H1 (cell line): ENCODE measurements around the gene GABRB2. TPM values are rescaled to one million over a fixed set of nuclear protein-coding genes. Genes with fewer than 3 reads are reported as not detected.

Experiments used
- CTCF ChIA-PET: fragments of 300-600 bp; sonication (Branson Sonifier 250); formaldehyde crosslinking; loops from one replicate; lab custom pipeline; 2021; ENCODE audit not compliant: partially characterized antibody; lab: Charles Lee
- POLR2A ChIA-PET: fragments of 300-600 bp; sonication (Branson Sonifier 250); formaldehyde crosslinking; loops from one replicate; lab custom pipeline; 2021; ENCODE audit warnings: inconsistent platforms; ENCODE audit not compliant: partially characterized antibody; lab: Charles Lee
- DNase-seq, 2 experiments: peaks; one replicate each; pipeline versions ENCODE4 v3.0.0 to v3.0.0-alpha.2; 2010 to 2022; ENCODE audit warnings: low spot score in 2 of 2, low read depth in 1 of 2, mixed read lengths in 1 of 2
- FAIRE-seq: peaks from 2 replicates; lab custom pipeline; 2011; peaks lifted over from hg19 to GRCh38; lab: Jason Lieb, UNC
- H2AFZ ChIP-seq: 2 replicates; pipeline ENCODE4 v1.8.1; 2012; ENCODE audit warnings: low read length, inconsistent platforms
- H2AK5ac ChIP-seq: 2 replicates; pipeline ENCODE4 v1.6.1; 2013; ENCODE audit warnings: low read depth, low read length
- H2BK120ac ChIP-seq: replicated peaks from 2 replicates; pipeline ENCODE3; 2013; ENCODE audit warnings: low read depth, low read length, inconsistent platforms
- H2BK12ac ChIP-seq: 2 replicates; pipeline ENCODE4 v1.6.1; 2013; ENCODE audit warnings: low read depth, low read length
- H2BK15ac ChIP-seq: 2 replicates; pipeline ENCODE4 v1.6.1; 2013; ENCODE audit warnings: low read length
- H2BK20ac ChIP-seq: 2 replicates; pipeline ENCODE4 v1.6.1; 2013; ENCODE audit warnings: low read length
- H2BK5ac ChIP-seq: 2 replicates; pipeline ENCODE4 v1.6.1; 2013; ENCODE audit warnings: low read depth, low read length
- H3K14ac ChIP-seq: 2 replicates; pipeline ENCODE4 v1.6.1; 2013; ENCODE audit warnings: inconsistent platforms; ENCODE audit not compliant: insufficient read length
- H3K18ac ChIP-seq: 2 replicates; pipeline ENCODE4 v1.6.1; 2013; ENCODE audit warnings: low read length; ENCODE audit errors: extremely low read depth
- H3K23ac ChIP-seq: 2 replicates; pipeline ENCODE4 v1.6.1; 2013; ENCODE audit warnings: inconsistent platforms; ENCODE audit not compliant: insufficient read length
- H3K23me2 ChIP-seq: 2 replicates; pipeline ENCODE4 v1.6.1; 2013; ENCODE audit warnings: low read depth, low read length
- H3K27ac ChIP-seq: 2 replicates; pipeline ENCODE4 v1.6.1; 2011; ENCODE audit warnings: low read depth, low read length, inconsistent platforms
- H3K27me3 ChIP-seq, 4 experiments: replicated peaks in 1 of 4; 1 replicate in 1 of 4; 2 replicates in 3 of 4; pipeline versions ENCODE4 v1.6.1 to v1.8.1; 2011 to 2013; ENCODE audit warnings: low read length in 3 of 4, mild to moderate bottlenecking in 3 of 4, inconsistent platforms in 2 of 4, mixed read lengths in 2 of 4, moderate library complexity in 1 of 4; ENCODE audit not compliant: control insufficient read depth in 3 of 4, insufficient read depth in 3 of 4; ENCODE audit errors: extremely low read depth in 1 of 4
- H3K36me3 ChIP-seq, 4 experiments: 2 replicates each; pipeline versions ENCODE4 v1.6.1 to v1.8.1; 2011 to 2013; ENCODE audit warnings: mild to moderate bottlenecking in 4 of 4, low read length in 3 of 4, moderate library complexity in 2 of 4, control low read depth in 1 of 4, inconsistent platforms in 1 of 4; ENCODE audit not compliant: insufficient read depth in 4 of 4, control insufficient read depth in 2 of 4
- H3K4ac ChIP-seq: replicated peaks from 2 replicates; pipeline ENCODE3; 2013; ENCODE audit warnings: low read length, low read depth, mixed read lengths, inconsistent platforms; ENCODE audit not compliant: insufficient read length
- H3K4me1 ChIP-seq, 4 experiments: replicated peaks in 1 of 4; 1 replicate in 1 of 4; 2 replicates in 3 of 4; pipeline versions ENCODE4 v1.6.1 to v1.8.1; 2011 to 2013; ENCODE audit warnings: low read length in 3 of 4, inconsistent platforms in 2 of 4, mixed read lengths in 1 of 4; ENCODE audit not compliant: insufficient read depth in 4 of 4, control insufficient read depth in 3 of 4
- H3K4me2 ChIP-seq, 2 experiments: 2 replicates each; pipeline versions ENCODE4 v1.6.1 to v1.8.1; 2011 to 2013; ENCODE audit warnings: low read depth in 2 of 2, low read length in 2 of 2, control low read depth in 1 of 2, inconsistent platforms in 1 of 2, mild to moderate bottlenecking in 1 of 2; ENCODE audit not compliant: insufficient read depth in 1 of 2
- H3K4me3 ChIP-seq, 4 experiments: fragments of 200-600, 300-600 bp in 1 of 4; sonication (generic), shearing (Covaris generic), sonication (Bioruptor Twin) in 1 of 4; 2 replicates each; pipeline versions ENCODE4 v1.5.1 to v1.8.1; 2011 to 2016; ENCODE audit warnings: low read length in 4 of 4, low read depth in 3 of 4, control low read depth in 2 of 4, inconsistent platforms in 2 of 4, mild to moderate bottlenecking in 2 of 4, mixed read lengths in 1 of 4, moderate library complexity in 1 of 4; ENCODE audit not compliant: insufficient read depth in 2 of 4; ENCODE audit errors: extremely low read depth in 1 of 4
- H3K56ac ChIP-seq: replicated peaks from 2 replicates; pipeline ENCODE3; 2013; ENCODE audit warnings: low read depth, mild to moderate bottlenecking, mixed read lengths, low read length, inconsistent platforms; ENCODE audit not compliant: insufficient read length
- H3K79me1 ChIP-seq: 2 replicates; pipeline ENCODE4 v1.6.1; 2013; ENCODE audit warnings: low read depth, low read length, control low read depth
- H3K79me2 ChIP-seq, 2 experiments: 2 replicates each; pipeline versions ENCODE4 v1.6.1 to v1.8.1; 2012 to 2013; ENCODE audit warnings: low read length in 2 of 2, mild to moderate bottlenecking in 2 of 2, inconsistent platforms in 1 of 2; ENCODE audit not compliant: insufficient read depth in 2 of 2, control insufficient read depth in 1 of 2
- H3K9ac ChIP-seq, 4 experiments: replicated peaks in 1 of 4; 1 replicate in 1 of 4; 2 replicates in 3 of 4; pipeline versions ENCODE4 v1.6.1 to v1.8.1; 2011 to 2013; ENCODE audit warnings: low read depth in 3 of 4, low read length in 3 of 4, control low read depth in 2 of 4, mild to moderate bottlenecking in 2 of 4, moderate library complexity in 2 of 4, inconsistent platforms in 1 of 4; ENCODE audit errors: extremely low read depth in 1 of 4
- H3K9me3 ChIP-seq, 2 experiments: 2 replicates each; pipeline versions ENCODE4 v1.6.1 to v1.8.1; 2012 to 2013; ENCODE audit warnings: mild to moderate bottlenecking in 2 of 2, moderate library complexity in 2 of 2, control low read depth in 1 of 2, inconsistent platforms in 1 of 2, low read depth in 1 of 2, low read length in 1 of 2, mixed read lengths in 1 of 2; ENCODE audit not compliant: insufficient read depth in 2 of 2
- H4K20me1 ChIP-seq, 2 experiments: replicated peaks in 1 of 2; 2 replicates each; pipeline versions ENCODE3 to v1.8.1; 2011 to 2013; ENCODE audit warnings: inconsistent platforms in 2 of 2, low read length in 2 of 2, mild to moderate bottlenecking in 1 of 2; ENCODE audit not compliant: insufficient read depth in 2 of 2, control insufficient read depth in 1 of 2
- H4K5ac ChIP-seq: 2 replicates; pipeline ENCODE4 v1.6.1; 2013; ENCODE audit warnings: low read length, low read depth, mixed read lengths, inconsistent platforms; ENCODE audit not compliant: insufficient read length
- H4K8ac ChIP-seq: 2 replicates; pipeline ENCODE4 v1.8.0; 2013; ENCODE audit warnings: mild to moderate bottlenecking, moderate library complexity, low read length, inconsistent platforms; ENCODE audit not compliant: insufficient read depth; ENCODE audit errors: extremely low read depth
- H4K91ac ChIP-seq: replicated peaks from 2 replicates; pipeline ENCODE3; 2013; ENCODE audit warnings: low read length, mixed read lengths, inconsistent platforms; ENCODE audit not compliant: insufficient read length
- BACH1 ChIP-seq: IDR thresholded peaks from 2 replicates; pipeline ENCODE4 v1.6.1; 2012; ENCODE audit warnings: low read length, improper control_type of control experiment
- BRCA1 ChIP-seq: IDR thresholded peaks from 2 replicates; pipeline ENCODE4 v1.6.1; 2012; ENCODE audit warnings: low read depth, low read length, improper control_type of control experiment
- CBX8 ChIP-seq: fragments of 300-800, 300-1000 bp; sonication (generic); IDR thresholded peaks from 2 replicates; pipeline ENCODE4 v1.7.1; 2016; ENCODE audit warnings: low read depth, low read length, borderline replicate concordance
- CEBPB ChIP-seq: IDR thresholded peaks from 2 replicates; pipeline ENCODE4 v1.6.1; 2012; ENCODE audit warnings: low read depth, low read length
- E2F6 ChIP-seq: IDR thresholded peaks from 2 replicates; pipeline ENCODE4 v1.6.1; 2012; ENCODE audit warnings: inconsistent platforms
- EP300 ChIP-seq, 2 experiments: IDR thresholded peaks; 1 replicate in 1 of 2; 2 replicates in 1 of 2; pipeline ENCODE4 v1.6.1; 2011 to 2012; ENCODE audit warnings: low read depth in 2 of 2, low read length in 2 of 2, mild to moderate bottlenecking in 2 of 2, borderline replicate concordance in 1 of 2, inconsistent platforms in 1 of 2, moderate library complexity in 1 of 2
- EZH2 ChIP-seq: fragments of 200-600 bp; sonication (generic); IDR thresholded peaks from 2 replicates; pipeline ENCODE4 v1.7.1; 2012; ENCODE audit warnings: low read depth, mild to moderate bottlenecking, moderate library complexity, low read length, inconsistent platforms; ENCODE audit not compliant: severe bottlenecking
- JUND ChIP-seq: IDR thresholded peaks from 2 replicates; pipeline ENCODE4 v1.6.1; 2011; ENCODE audit warnings: mild to moderate bottlenecking, improper control_type of control experiment, low read length
- KDM4A ChIP-seq: IDR thresholded peaks from one replicate; pipeline ENCODE4 v1.7.1; 2012; ENCODE audit warnings: low read depth, mild to moderate bottlenecking, moderate library complexity, low read length, inconsistent platforms; ENCODE audit not compliant: severe bottlenecking
- MAFK ChIP-seq: IDR thresholded peaks from 2 replicates; pipeline ENCODE4 v1.6.1; 2012; ENCODE audit warnings: low read depth, mild to moderate bottlenecking, improper control_type of control experiment, low read length
- MAX ChIP-seq: IDR thresholded peaks from 2 replicates; pipeline ENCODE4 v1.6.1; 2012; ENCODE audit warnings: inconsistent platforms
- RXRA ChIP-seq: IDR thresholded peaks from 2 replicates; pipeline ENCODE4 v1.6.1; 2011; ENCODE audit warnings: low read depth, mild to moderate bottlenecking, low read length, moderate library complexity; ENCODE audit not compliant: insufficient read depth
- TAF7 ChIP-seq: optimal IDR thresholded peaks from 2 replicates; pipeline ENCODE3; 2011; ENCODE audit warnings: low read depth, mild to moderate bottlenecking, inconsistent platforms, low read length, moderate library complexity, borderline replicate concordance
- TBP ChIP-seq: IDR thresholded peaks from 2 replicates; pipeline ENCODE4 v1.6.1; 2011; ENCODE audit warnings: low read depth, low read length, improper control_type of control experiment
- WGBS, 2 experiments: shearing (Covaris generic) in 1 of 2; methylation state at CpG; one replicate each; pipeline versions ENCODE4 v1.1.6 to v1.1.7; 2013 to 2015; ENCODE audit warnings: low lambda C conversion rate in 2 of 2, mixed read lengths in 2 of 2, inconsistent platforms in 1 of 2, low coverage in 1 of 2, missing lambda C conversion rate in 1 of 2; ENCODE audit not compliant: insufficient replicate concordance in 2 of 2, insufficient coverage in 1 of 2, insufficient read length in 1 of 2; ENCODE audit errors: extremely low coverage in 1 of 2, missing lambda C conversion rate in 1 of 2; 5-methylcytosine and 5-hydroxymethylcytosine counted together
- polyA plus RNA-seq, 7 experiments: library from polyadenylated mRNA; depleted of rRNA in 3 of 7; stranded (reverse) in 5 of 7; unstranded in 2 of 7; fragments of >200 nt in 5 of 7; fragments of 200-250 nt in 2 of 7; gene quantifications; 1 replicate in 5 of 7; 2 replicates in 1 of 7; 4 replicates in 1 of 7; pipeline versions ENCODE4 v1.2.1 to v1.2.3, GENCODE V29; 2011 to 2013; ENCODE audit warnings: missing spikeins in 2 of 7, mixed read lengths in 2 of 7
- total RNA-seq: library from RNA; stranded (reverse); fragmentation: NEBNext Ultra II Directional; extraction: Animal tissue kit (Norgen Biotek cat#: 25700); gene quantifications from 2 replicates; pipeline ENCODE4 v1.2.1, GENCODE V29; 2021

GABRB2 gene
- total and polyA plus RNA-seq, 2 of the 8 experiments (the other 6 are each of a cell fraction or from before 2014, with no cell fraction given) = 0.54 to 1.9 TPM

GRCh38 chr5:161311965-161312364 is 234.6 kb downstream of the GABRB2 start:
- Histone ChIP-seq H2BK120ac (no peak overlapping the region), H2AK5ac (no peak overlapping the region), H3K36me3 (no peaks in the 10 kb centered on the region), H3K27me3 (no peaks in the 10 kb centered on the region), H2BK12ac (no peak overlapping the region), H4K91ac (no peak overlapping the region), H3K56ac (no peak overlapping the region), H3K23me2 (no peaks in the 10 kb centered on the region), H3K4ac (no peak overlapping the region), H3K79me2 (no peaks in the 10 kb centered on the region), H2AFZ (no peak overlapping the region), H2BK5ac (no peak overlapping the region), H3K23ac (no peak overlapping the region), H3K4me1 (no peaks in the 10 kb centered on the region), H3K14ac (no peak overlapping the region), H4K8ac (no peak overlapping the region), H3K9me3 (no peaks in the 10 kb centered on the region), H3K4me2 (no peak overlapping the region), H4K5ac (no peak overlapping the region), H3K18ac (no peak overlapping the region), H3K9ac (no peak overlapping the region), H3K27ac (no peak overlapping the region), H3K4me3 (no peak overlapping the region), H4K20me1 (no peaks in the 10 kb centered on the region), H2BK20ac (no peak overlapping the region), H2BK15ac (no peak overlapping the region), H3K79me1 (no peaks in the 10 kb centered on the region)
- 84% methylated on average over 3 of the region's 3 CpGs; no CpG with 5 or more reads in 1 of the 2 experiments for WGBS, 2 experiments
- POLR2A ChIA-PET = no interaction called here
- CTCF ChIA-PET = interaction anchor here (0.9 to 1.4 kb wide), 2 partner anchors 23 to 118 kb away, joined by 3 read pairs; no protein-coding TSS in a partner anchor
- DNase-seq (no peak), FAIRE-seq (no peak)
- no peak for TF ChIP-seq TBP
- TF ChIP-seq MAFK = no peak
- no peak for TF ChIP-seq JUND
- no peak for TF ChIP-seq TAF7
- TF ChIP-seq KDM4A = no peak
- no peak for TF ChIP-seq BRCA1
- no peak for TF ChIP-seq E2F6
- no peak for TF ChIP-seq EZH2
- TF ChIP-seq BACH1 = no peak
- no peak for TF ChIP-seq EP300 (IDR thresholded peaks at IDR 0.05; ENCODE audit: borderline replicate concordance in 1 of 2, low read depth in 2 of 2, low read length in 2 of 2)
- TF ChIP-seq CBX8 = no peak
- TF ChIP-seq RXRA = no peak
- no peak for TF ChIP-seq CEBPB
- no peak for TF ChIP-seq MAX
